Measurements from ENCODE around the gene KRT7. TPM values are rescaled to one million over a fixed set of nuclear protein-coding genes. Genes with fewer than 3 reads are reported as not detected.
A peak's percentile ranks its signal among the peaks of the same experiment; 100 is the strongest.

Gene KRT7
- polyA plus RNA-seq, 1 of the 3 experiments (the other 2 are of a cell fraction): 5.4 TPM

GRCh38 chr12:52207106-52207505 lies 25.9 kb upstream of the KRT7 start:
- POLR2A ChIA-PET: interaction anchor here (0.7 to 1.1 kb wide), 3 partner anchors 9 to 25 kb away, joined by 3 to 4 read pairs (median 3); no protein-coding TSS in a partner anchor
- peak overlapping the region in 1 of 2 experiments; percentile 89; a peak in 2 of 4 replicates for H3K27ac ChIP-seq (ENCODE audit: low read depth in 2 of 2, low read length in 1 of 2)

More at GRCh38 chr12:52207106-52207505, 25.9 kb upstream of the KRT7 start:
- no peaks in the 10 kb centered on the region for H3K9me2 ChIP-seq
- TF ChIP-seq GATA2 (CRISPR knock-in tag; IDR thresholded peaks at IDR 0.05) (peak; percentile 84), USF1 (IDR thresholded peaks at IDR 0.05; ENCODE audit: borderline replicate concordance, low read depth) (no peak), EP300 (IDR thresholded peaks at IDR 0.05; ENCODE audit: borderline replicate concordance in 1 of 2, low read depth in 1 of 2, low read length in 1 of 2) (peak in 1 of 2 experiments; percentile 87; a peak in 2 of 4 replicates), CTCF (IDR thresholded peaks at IDR 0.05) (no peak), EZH2phosphoT487 (IDR thresholded peaks at IDR 0.05; ENCODE audit: borderline replicate concordance, low read depth) (no peak), RFX5 (IDR thresholded peaks at IDR 0.05; ENCODE audit: low read length) (no peak), SIN3A (IDR thresholded peaks at IDR 0.05; ENCODE audit: borderline replicate concordance, low read depth, low read length) (no peak), CHD2 (IDR thresholded peaks at IDR 0.05; ENCODE audit: low read length, partially characterized antibody) (peak; percentile 22), NFIC (IDR thresholded peaks at IDR 0.05; ENCODE audit: borderline replicate concordance) (no peak), RAD21 (IDR thresholded peaks at IDR 0.05; ENCODE audit: low read length) (peak; percentile 53), SMC3 (IDR thresholded peaks at IDR 0.05; ENCODE audit: low read depth, low read length) (peak; percentile 4; the same call in 1 of the 2 replicates), MXI1 (IDR thresholded peaks at IDR 0.05; ENCODE audit: low read depth, low read length) (peak; percentile 22; the same call in 1 of the 2 replicates), MEF2A (IDR thresholded peaks at IDR 0.05; ENCODE audit: borderline replicate concordance, low read depth) (no peak), POLR2AphosphoS5 (IDR thresholded peaks at IDR 0.05; ENCODE audit: low read depth, low read length) (no peak), RXRA (IDR thresholded peaks at IDR 0.05; ENCODE audit: borderline replicate concordance, low read depth) (no peak), YY1 (IDR thresholded peaks at IDR 0.05; ENCODE audit: low read depth) (no peak), TAF1 (IDR thresholded peaks at IDR 0.05; ENCODE audit: borderline replicate concordance, low read depth, low read length) (no peak), IRF3 (IDR thresholded peaks at IDR 0.05; ENCODE audit: low read depth, low read length) (no peak)
- H2AFZ ChIP-seq (ENCODE audit: low read depth): no peak overlapping the region
- no peak overlapping the region for H3K4me3 ChIP-seq (ENCODE audit: low read depth in 2 of 2, low read length in 1 of 2)
- H3F3A ChIP-seq (replicated peaks; ENCODE audit: insufficient read depth): peaks cover 23% of the 10 kb centered on the region
- no peaks in the 10 kb centered on the region for H3K79me2 ChIP-seq (ENCODE audit: insufficient read depth)
- H3K9ac ChIP-seq: no peak overlapping the region
- CTCF ChIA-PET: interaction anchor here (0.6 to 3.6 kb wide), 7 partner anchors 37 to 182 kb away, joined by 3 to 13 read pairs (median 3); no protein-coding TSS in a partner anchor
- DNase-seq: peak; percentile 76
- no peaks in the 10 kb centered on the region for H4K20me1 ChIP-seq (ENCODE audit: insufficient read depth)
- H3K4me2 ChIP-seq: no peak overlapping the region
- no peaks in the 10 kb centered on the region for H3K27me3 ChIP-seq (ENCODE audit: insufficient read depth)
- H3K9me3 ChIP-seq: no peaks in the 10 kb centered on the region
- no peaks in the 10 kb centered on the region for H3K36me3 ChIP-seq (replicated peaks in 1 of 2; ENCODE audit: control insufficient read depth in 1 of 2, insufficient read depth in 2 of 2, low read length in 1 of 2)
- H3K4me1 ChIP-seq (ENCODE audit: control insufficient read depth in 1 of 2, insufficient read depth in 2 of 2, low read depth in 1 of 2, low read length in 1 of 2): peaks cover 31 to 71% of the 10 kb centered on the region in 2 experiments
- 100% methylated on average over 2 of the region's 2 CpGs for WGBS (ENCODE audit: low lambda C conversion rate)

Data from SK-N-SH (cell line).